Measurements from ENCODE around the gene TRIM10. TPM values are rescaled to one million over a fixed set of nuclear protein-coding genes. Genes with fewer than 3 reads are reported as not detected.
"Not testable (repeated sequence)": the region's sequence is repeated elsewhere in the genome, so short reads cannot be mapped to it uniquely, and the experiment has no call there.

TRIM10 gene
- total RNA-seq, 1 experiment from 2014 or later: not detected

DNA sequence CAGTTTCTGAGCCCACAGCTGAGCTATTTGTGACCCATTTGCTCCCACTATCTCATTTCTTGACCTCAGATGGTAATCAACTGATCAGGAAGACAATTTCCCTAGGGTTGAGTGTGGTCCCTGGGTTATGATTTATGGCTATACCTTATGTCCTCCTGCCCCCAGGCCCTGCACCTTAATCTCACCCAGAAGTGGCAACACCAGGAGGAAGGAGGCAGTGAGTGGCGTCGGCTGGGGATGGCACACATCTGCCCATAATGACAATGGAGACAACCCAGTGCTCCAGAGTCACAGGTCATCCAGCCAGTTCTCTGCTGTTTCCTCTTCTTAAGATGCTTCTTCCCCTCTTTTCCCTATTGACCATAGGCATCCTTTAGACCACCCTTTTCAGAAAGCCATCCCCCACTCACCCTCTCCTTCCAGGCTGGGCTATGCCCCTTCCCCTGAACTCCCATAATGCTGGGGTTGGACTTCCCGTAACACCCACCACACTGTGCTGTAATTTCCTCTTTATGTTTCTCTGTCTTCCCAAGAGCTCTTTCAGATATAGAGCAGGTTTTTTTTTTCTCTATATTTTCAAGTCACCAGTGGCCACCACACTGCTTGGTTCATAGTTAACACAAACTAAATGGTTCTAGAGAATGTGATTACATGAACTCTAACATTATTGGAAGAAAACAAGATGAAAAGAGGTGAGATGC, 8.0 kb downstream of the TRIM10 start:
- no peak for DNase-seq (ENCODE audit: low spot score)

DNA sequence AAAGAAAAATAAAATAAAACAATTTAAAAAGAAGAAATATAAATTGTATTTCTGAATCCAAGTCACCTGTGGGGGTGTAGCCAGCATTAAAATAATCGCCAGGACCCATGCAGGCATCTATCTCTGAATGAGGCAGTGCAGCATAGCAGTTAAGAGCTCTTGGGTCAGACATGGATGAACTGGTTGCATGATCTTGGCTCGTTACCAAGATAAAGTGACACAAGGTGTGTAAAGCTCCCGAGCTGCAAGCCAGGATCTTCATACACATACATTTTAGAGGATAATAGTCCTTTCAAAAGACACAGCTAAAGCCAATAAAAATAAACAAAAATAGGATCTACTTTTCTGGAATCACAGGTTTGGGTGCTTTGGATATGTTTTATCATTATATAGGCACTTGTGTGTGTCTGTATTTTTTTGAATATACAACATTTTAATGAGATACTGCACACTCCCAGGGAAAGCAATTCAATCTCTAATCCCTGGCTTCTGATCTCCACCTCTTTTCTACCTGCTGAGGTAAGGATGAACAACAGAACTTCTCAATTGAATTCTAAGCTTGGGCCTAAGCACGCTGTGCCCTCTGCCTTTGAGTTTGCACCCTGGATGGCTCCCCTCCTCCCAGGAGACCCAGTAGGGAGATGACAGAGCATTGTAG, 8.9 kb downstream of the TRIM10 start:
- DNase-seq (ENCODE audit: low spot score): no peak

DNA sequence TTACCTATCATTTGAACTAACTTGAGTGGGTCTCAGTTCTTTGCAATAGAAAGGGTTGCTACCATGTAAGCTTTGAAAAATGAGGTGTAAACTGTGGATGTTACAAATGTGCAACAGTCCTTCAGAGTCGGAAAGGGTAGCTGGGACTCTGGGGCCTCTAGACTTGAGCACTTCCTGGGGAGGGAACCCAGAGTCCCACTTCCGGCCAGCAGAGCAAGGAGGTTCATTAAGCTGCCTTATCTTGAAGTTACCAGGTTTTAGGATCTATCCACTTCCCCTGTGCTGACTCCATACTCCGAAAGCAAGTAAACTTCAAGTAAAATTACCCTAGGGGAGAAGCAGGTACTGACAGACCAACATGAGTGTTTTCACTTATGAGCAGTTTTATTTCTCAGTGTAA, 9.4 kb downstream of the TRIM10 start:
- no peak for DNase-seq (ENCODE audit: low spot score)

DNA sequence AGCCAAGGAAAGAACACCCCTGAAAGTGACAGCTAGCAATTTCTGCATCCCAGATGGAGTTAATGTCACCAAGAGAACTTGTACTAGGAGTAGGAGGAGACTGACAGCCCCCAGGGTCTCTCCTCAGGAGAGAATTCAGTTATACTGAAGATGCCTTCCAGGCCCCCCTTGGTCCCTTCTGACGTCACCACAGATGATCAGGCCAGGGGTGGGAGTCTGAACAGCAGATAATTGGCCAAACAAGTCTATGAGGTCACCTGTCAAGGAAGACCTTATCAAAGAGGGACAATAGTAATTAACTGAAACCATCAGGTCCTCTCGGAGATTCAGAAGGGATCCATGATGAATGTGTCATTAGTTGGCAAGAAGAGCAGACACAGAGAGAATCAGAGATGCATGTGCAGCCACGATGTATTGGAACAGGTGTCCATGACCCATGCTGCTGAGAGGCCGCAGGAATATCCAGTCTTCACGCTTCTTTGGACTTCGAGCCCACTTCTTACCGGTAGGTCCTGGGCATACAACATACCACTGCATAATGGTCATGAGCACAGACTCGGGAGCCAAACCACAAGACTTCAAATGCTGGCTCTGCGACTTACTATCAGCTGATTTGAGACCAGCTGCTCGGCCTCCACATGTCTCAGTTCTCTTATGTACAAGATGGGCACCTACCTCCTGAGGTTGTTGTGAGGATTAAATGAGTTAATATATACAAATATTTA, 10.2 kb downstream of the TRIM10 start:
- DNase-seq (ENCODE audit: low spot score): no peak

- no peak for DNase-seq (ENCODE audit: low spot score)
Observed at GRCh38 chr6:30149858-30150550, 11.0 kb downstream of the TRIM10 start.

- no peak for DNase-seq (ENCODE audit: low spot score)
Observed at GRCh38 chr6:30149234-30149633, 11.8 kb downstream of the TRIM10 start.

- DNase-seq (ENCODE audit: low spot score): no peak
Observed at GRCh38 chr6:30147096-30147495, 13.9 kb downstream of the TRIM10 start.

- no peak for DNase-seq (ENCODE audit: low spot score)
Observed at GRCh38 chr6:30145818-30146217, 15.2 kb downstream of the TRIM10 start.

- no peak for DNase-seq (ENCODE audit: low spot score)
Observed at GRCh38 chr6:30144811-30145210, 16.2 kb downstream of the TRIM10 start.

DNA sequence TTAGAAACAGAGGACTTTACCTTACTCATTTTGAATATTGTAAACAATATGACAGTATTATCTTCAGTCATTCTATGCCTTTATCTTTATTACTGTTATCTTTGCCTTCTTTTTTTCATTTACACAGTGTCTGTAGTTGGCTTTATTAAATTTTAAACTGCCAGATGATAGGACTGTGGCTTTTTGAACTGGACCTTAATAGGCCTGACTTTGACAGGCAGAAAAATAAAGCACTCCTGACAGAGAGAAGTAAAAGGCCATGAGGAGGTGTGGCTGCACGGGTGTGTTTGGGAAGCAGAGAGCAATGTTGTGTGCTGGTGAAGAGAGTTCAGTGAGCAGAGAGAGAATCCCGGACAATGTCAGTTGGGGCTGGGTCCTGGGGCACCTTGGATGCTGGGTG, 17.2 kb downstream of the TRIM10 start:
- DNase-seq (ENCODE audit: low spot score): no peak

- DNase-seq (ENCODE audit: low spot score): no peak
Observed at GRCh38 chr6:30142665-30143064, 18.3 kb downstream of the TRIM10 start.

DNA sequence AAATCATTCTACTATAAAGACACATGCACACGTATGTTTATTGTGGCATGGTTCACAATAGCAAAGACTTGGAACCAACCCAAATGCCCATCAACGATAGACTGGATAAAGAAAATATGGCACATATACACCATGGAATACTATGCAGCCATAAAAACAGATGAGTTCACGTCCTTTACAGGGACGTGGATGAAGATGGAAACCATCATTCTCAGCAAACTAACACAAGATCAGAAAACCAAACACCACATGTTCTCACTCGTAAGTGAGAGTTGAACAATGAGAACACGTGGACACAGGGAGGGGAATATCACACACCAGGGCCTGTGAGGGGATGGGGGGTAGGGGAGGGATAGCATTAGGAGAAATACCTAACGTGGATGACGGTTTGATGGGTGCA, 20.8 kb downstream of the TRIM10 start:
- DNase-seq (ENCODE audit: low spot score): not testable (repeated sequence)

DNA sequence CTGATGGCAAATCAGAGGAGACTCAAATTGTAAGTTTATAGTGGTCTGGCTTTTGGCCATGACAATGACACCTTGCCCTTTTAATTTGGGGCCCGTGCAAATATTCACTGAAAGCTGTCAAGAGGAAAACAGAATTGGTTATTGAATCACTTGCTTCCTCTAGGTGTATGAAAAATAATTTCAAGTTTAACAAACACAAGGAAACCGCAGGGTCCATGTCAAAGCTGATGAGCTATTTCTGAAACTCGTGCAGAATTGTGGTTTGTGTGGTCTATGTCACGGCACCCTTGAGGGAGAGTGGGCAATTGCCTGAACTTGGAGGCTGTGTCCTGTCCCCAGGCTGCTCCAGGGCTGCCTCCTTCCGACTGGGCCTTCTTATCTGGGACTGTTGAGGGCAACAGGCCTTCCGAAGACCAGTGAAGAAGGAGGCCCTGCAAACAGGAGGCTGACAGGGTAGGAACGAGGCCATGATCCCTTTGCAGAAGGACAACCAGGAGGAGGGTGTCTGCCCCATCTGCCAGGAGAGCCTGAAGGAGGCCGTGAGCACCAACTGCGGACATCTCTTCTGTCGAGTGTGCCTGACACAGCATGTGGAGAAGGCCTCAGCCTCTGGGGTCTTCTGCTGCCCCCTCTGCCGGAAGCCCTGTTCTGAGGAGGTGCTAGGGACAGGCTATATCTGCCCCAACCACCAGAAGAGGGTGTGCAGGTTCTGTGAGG, 24.3 kb downstream of the TRIM10 start:
- no peak for DNase-seq (ENCODE audit: low spot score)

DNA sequence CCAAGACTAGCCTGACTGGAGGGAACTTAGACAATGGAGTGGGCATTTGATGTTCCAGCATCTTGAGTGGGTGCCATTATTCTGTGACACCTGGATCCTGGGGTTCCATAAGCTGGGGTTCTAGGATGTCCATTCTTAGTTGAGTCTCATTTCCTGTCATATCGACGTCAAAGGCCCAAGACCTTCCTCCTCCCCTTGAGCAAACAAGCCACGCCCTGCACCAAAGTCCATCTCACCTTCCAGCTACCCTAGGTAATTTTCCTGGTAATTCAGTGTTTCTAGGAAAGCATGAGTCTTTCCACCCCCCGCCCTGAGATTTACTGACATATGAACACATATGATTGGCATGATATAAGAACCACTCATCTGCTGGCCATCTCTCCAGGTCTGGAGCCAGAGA, 25.3 kb downstream of the TRIM10 start, which contains the start of gene TRIM40:
TRIM40 (plus strand) TSS at position 384 of the 400 bp plus-strand sequence. CDS start 897 bp downstream, outside the sequence.
- no peak for DNase-seq (ENCODE audit: low spot score)

DNA sequence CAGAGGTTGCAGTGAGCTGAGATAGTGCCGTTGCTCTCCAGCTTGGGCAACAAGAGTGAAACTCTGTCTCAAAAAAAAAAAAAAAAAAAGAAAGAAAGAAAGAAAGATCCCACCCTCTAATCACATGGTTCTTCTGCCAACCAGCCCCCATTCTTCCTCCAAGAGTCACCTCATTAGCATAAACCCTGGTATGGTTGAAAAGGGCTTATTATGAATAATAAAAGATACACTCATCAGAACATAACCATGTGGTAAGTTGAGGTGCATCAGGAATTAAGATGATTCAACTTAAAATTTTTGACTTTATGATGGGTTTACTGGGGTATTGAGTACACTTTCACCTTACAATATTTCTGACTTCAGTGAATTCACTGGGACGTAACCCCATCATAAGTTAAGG, 25.9 kb downstream of the TRIM10 start:
- no peak for DNase-seq (ENCODE audit: low spot score)

GRCh38 chr6:30131947-30132497, 29.0 kb downstream of the TRIM10 start:
- no peak for DNase-seq (ENCODE audit: low spot score)

DNA sequence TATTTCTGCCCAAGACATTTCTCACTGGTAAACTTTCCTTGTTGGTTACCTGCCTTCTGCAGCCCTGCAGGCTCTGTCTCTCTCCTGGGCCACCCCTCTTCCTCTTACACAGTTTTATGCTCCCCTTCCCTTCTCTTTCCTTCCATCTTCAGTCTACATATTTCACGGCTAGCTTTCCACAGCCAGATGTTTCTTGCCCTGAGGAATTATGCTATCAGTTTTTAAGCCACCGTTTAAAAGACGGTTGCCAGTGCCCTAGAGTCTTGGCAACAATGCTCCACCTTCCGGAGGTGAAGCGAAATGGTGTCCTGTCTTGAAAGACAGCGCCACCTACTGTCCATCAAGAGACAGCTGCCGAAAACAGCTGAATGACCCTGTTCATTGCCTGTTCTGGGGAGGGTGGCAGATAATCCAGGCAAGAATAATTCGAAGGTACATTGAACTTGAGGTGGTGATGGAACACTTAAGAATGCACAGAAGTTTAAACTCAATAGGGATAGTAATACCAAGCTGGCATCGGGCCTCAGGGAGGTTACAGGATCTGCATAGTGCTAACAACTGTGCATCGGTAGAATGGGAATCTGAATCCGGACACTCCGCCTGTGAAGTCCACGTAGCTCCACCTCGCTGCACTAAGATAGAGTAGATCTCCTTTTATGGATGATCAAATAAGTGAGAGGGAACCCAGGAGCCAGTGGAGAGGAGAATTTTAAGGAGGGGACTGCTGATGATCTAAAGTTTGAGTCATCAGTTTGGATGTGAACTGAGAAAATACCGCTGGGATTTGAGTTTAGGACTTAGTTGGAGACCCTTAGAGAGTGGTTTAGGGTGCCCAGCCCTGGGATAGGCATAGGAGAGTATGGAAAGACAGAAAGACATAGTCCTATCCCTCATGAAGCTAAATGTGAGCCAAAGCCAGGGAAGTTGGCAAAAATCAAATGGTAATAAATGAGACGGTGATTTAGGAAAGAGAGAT, 29.8 kb downstream of the TRIM10 start:
- DNase-seq (ENCODE audit: low spot score): peak; percentile 90

DNA sequence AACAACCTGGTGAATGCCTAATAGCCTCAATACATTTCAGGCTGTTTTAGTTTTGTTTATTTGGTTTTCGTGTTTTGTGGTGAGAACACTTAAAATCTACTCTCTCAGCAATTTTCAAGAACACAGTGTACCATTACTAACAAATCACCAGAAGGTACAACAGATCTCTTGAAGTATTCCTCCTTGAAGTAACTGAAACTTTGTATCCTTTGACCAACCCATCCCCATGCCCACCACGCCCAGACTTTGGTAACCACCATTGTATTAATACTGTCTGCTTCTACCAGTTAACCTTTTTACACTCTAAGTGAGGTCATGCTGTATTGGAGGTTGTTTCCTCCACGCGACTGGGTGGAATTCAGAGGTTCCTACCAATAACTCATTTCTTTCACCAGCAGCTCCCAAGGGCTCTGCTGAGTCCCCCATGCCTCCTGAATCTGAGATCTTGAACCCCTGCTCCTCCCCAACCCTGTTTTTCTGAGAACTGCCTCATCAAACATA, 30.8 kb downstream of the TRIM10 start:
- no peak for DNase-seq (ENCODE audit: low spot score)

DNA sequence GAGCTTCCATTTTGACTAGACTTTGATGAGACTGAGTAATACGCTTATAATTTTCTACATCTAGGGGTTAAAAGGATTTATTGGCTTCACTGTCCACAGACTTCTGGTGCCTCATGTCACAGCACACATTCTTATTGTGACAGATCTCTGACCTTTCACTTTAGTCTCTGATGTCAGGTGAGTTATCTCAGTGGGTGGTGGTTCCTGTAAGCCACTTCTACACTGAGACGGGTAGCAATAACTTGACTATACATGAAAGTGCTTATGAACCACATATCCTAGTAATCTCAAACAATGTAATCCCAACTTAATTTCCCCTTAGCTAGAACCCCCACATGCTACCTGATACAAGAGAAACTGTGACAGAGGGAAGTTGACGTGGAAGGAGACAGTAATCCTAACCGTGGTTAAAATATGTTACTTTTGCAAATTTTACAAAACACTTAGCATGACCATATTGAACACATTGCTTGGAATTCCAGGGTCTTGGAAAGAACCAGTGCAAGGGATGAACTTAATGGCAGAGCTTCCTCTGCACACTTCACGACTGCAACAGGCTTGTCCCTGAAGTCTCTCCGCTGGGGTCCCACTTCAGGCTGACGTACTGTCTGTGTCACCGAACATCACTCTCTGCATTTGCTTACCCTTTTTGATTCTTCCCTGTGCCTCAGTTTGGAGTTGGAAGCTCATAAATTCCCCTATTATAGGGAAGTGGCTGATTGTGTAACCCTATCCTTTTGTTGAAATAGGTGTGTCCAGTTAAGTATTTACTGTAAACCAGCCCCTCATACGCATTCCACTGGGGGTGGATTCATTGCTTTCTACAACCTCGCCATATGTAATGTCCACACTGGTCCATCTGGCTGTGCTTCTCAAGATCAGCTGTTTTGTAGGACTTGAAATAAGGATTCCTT, 31.5 kb downstream of the TRIM10 start:
- DNase-seq (ENCODE audit: low spot score): peak; percentile 32
